Bronchial epithelial cell (primary cell): ENCODE results near the gene NEURL2. TPM values are rescaled to one million over a fixed set of nuclear protein-coding genes. Genes with fewer than 3 reads are reported as not detected.

Experiments
- DNase-seq: peaks from one replicate; pipeline ENCODE4 v3.0.0-alpha.2; 2010; ENCODE audit warnings: low read depth
- FAIRE-seq: peaks from 2 replicates; lab custom pipeline; 2011; peaks lifted over from hg19 to GRCh38; lab: Jason Lieb, UNC
- H3K27me3 ChIP-seq: 2 replicates; pipeline ENCODE4 v1.5.1; 2011; ENCODE audit warnings: low read length; ENCODE audit not compliant: control insufficient read depth, insufficient read depth
- H3K36me3 ChIP-seq: 2 replicates; pipeline ENCODE4 v1.5.1; 2011; ENCODE audit warnings: low read length; ENCODE audit not compliant: control insufficient read depth, insufficient read depth
- H3K4me3 ChIP-seq: 2 replicates; pipeline ENCODE4 v1.5.1; 2011; ENCODE audit warnings: mild to moderate bottlenecking, low read depth, low read length, control low read depth
- total RNA-seq: library from RNA; depleted of rRNA; stranded (reverse); fragments of >200 nt; gene quantifications from 2 replicates; pipeline ENCODE4 v1.2.1, GENCODE V29; 2014
- TF ChIP-seq, protein P1 (sequence below): IDR thresholded peaks from 2 replicates; pipeline ENCODE4 v1.5.1; 2011; ENCODE audit warnings: mild to moderate bottlenecking, moderate library complexity, low read length, control low read depth, inconsistent platforms; ENCODE audit not compliant: insufficient read depth, severe bottlenecking

The NEURL2 gene
- total RNA-seq, 1 donor from 2014 or later, result 2.6 TPM

DNA sequence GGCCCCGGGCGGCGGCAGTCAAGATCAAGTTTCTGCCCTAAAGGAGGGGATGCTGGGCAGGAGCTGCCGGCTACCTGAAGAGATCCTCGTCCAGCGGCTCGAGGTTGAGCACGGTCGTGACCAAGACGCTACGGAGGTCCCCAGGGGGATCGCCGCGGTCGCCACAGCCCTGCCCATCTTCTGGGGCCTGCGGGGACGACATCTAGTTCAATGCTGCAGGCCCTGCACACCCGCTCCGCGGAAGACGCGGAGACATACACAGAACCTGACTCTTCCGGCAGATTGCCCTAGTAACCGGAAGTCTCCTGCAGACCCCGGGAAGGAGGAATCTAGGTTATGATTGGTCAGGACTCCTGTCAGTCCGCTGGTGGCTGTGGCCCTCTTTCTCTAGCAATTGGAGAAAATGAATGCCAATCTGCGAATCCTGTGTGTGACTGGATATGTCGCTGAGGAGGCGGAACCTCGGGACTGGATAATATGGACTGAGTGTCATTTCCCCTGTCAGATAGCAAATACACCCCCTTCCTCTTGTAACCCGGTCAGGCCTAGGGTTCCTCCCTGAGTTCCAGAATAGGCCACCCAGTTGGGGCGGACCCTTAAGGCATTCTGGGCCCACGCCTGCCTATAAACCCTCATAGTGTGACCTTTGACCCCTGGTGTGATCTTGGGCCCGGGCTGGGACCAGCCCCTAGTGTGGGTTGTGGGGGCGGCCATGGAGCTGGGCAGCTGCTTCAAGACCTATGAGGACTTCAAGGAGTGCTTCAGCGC is 33.7 kb downstream of the NEURL2 start, which contains the start of the genes ACOT8 and ZSWIM3:
Gene ACOT8, minus strand, starts transcription at position 279 of the 768 bp plus-strand sequence. Its CDS starts 77 bp downstream, at position 202.
Gene ZSWIM3, plus strand, starts transcription at position 501 of the 768 bp plus-strand sequence. Its CDS starts 212 bp downstream, at position 713.
- peak; percentile 99 for DNase-seq
- TF ChIP-seq, protein P1, sequence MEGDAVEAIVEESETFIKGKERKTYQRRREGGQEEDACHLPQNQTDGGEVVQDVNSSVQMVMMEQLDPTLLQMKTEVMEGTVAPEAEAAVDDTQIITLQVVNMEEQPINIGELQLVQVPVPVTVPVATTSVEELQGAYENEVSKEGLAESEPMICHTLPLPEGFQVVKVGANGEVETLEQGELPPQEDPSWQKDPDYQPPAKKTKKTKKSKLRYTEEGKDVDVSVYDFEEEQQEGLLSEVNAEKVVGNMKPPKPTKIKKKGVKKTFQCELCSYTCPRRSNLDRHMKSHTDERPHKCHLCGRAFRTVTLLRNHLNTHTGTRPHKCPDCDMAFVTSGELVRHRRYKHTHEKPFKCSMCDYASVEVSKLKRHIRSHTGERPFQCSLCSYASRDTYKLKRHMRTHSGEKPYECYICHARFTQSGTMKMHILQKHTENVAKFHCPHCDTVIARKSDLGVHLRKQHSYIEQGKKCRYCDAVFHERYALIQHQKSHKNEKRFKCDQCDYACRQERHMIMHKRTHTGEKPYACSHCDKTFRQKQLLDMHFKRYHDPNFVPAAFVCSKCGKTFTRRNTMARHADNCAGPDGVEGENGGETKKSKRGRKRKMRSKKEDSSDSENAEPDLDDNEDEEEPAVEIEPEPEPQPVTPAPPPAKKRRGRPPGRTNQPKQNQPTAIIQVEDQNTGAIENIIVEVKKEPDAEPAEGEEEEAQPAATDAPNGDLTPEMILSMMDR, result no peak
- Histone ChIP-seq H3K4me3 (peak within 1 kb of the TSS; percentile 68), H3K27me3 (no peaks in the 10 kb centered on the region), H3K36me3 (peaks cover 7% of the 10 kb centered on the region)
- no peak for FAIRE-seq

DNA sequence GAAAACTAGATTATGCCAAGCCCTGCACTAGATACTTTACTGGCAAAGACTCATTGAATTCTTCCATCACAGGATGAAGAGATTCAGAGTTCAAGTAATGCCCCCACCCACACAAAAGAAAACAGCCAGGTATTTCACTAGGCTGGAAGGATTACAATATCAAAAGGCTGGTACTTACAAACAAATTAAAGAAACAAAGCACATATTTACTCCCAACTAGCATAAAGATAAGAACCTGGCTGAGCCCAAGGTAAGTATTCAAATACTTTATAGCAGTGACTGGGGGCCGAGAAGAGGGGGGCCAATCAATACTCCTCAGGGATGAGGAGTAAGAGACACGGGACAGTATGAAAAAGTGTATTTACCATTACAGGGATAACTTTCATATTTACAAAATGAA is 37.5 kb downstream of the NEURL2 start:
- Histone ChIP-seq H3K4me3 (no peak overlapping the region), H3K36me3 (peaks cover 8% of the 10 kb centered on the region), H3K27me3 (no peaks in the 10 kb centered on the region)
- FAIRE-seq (no peak), DNase-seq (no peak)
- TF ChIP-seq, protein P1, result no peak

DNA sequence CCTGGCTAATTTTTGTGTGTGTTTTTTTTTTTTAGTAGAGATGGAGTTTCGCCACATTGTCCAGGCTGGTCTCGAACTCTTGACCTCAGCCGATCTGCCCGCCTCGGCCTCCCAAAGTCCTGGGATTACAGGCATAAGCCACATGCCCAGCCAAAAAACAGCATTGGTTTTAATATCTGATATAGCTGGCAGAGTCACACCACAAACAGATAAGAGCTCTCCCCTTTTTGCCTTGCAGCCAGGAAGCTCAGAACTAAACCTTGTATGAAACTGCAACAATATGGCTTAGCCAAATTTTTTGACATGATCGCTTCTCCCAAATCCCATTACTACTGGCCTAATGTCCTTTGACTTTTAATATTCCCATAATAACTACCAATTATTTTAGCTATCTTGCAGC is 38.7 kb downstream of the NEURL2 start:
- no peak for FAIRE-seq
- DNase-seq, result no peak
- H3K4me3 ChIP-seq, result no peak overlapping the region
- TF ChIP-seq, protein P1, result no peak
- H3K27me3 ChIP-seq, result no peaks in the 10 kb centered on the region
- peaks cover 12% of the 10 kb centered on the region for H3K36me3 ChIP-seq

DNA sequence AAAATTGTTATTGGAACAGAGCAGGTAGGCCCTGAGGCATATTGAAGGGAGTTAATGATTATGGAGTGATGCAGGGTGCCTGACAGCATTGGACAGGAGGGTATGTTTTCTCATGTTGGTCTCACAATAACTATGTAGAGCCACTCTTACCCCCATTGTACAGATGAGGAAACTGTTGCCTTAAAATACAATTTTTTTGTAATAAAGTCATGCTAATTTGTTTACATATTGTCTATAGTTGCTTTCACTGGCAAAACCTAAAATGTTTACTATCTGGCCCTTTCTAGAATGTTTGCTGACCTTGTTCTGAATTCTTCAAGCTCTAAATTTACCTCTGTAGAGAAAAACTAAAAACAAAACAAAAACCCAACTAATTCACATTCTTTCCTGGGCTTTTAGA is 39.5 kb downstream of the NEURL2 start:
- H3K27me3 ChIP-seq, result no peaks in the 10 kb centered on the region
- FAIRE-seq, result no peak
- H3K4me3 ChIP-seq, result no peak overlapping the region
- DNase-seq, result no peak
- TF ChIP-seq, protein P1, result no peak
- H3K36me3 ChIP-seq, result peaks cover 13% of the 10 kb centered on the region

DNA sequence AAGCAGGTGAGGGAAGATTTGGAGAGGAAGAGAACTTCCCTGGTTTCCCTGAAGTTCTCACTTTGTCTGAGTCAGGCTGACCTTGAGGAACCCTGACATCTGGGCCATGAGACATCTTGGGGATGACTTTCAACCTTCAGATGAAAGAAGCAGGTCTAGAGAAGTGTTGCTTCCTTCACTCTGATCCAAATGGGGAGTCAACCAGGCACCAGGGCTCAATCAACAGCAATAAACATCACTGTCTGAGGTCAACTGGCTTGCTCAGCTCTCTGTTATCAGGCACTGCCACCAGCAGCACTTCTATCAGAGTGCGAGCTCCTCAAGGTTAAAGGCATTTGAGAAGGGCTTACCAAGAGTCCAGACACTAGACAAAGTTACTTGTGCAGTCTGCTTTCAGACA is 40.1 kb downstream of the NEURL2 start:
- H3K36me3 ChIP-seq, result peaks cover 15% of the 10 kb centered on the region
- DNase-seq, result no peak
- TF ChIP-seq, protein P1, result no peak
- FAIRE-seq, result no peak
- H3K4me3 ChIP-seq, result no peak overlapping the region
- no peaks in the 10 kb centered on the region for H3K27me3 ChIP-seq

DNA sequence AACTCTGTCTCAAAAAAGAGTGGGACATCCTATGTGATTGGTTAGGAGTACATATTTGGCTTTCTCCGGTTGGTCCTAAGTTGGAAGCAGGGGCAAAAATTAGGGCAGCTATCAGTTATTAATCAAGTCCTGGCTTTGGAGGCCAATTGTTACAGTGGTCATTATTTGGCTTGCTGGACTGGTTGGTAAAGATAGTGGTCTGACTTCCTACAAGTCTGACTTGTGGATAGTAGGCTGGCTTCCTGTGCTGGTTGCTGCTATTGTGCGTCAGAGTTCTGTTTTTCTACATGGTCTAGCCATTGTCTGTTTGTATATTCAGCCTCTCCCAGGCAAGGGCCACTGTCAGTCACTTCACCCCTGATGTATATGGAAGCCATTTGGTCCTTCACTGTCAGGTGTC is 40.8 kb downstream of the NEURL2 start:
- H3K36me3 ChIP-seq, result peaks cover 15% of the 10 kb centered on the region
- TF ChIP-seq, protein P1, result no peak
- FAIRE-seq (no peak), DNase-seq (no peak)
- no peak overlapping the region for H3K4me3 ChIP-seq
- no peaks in the 10 kb centered on the region for H3K27me3 ChIP-seq
